K562 (cell line): ENCODE data around the gene HUS1. TPM values are rescaled to one million over a fixed set of nuclear protein-coding genes. Genes with fewer than 3 reads are reported as not detected.

Experiments
- ATAC-seq: fragments of 200-7000 bp; cut with Tn5 transposase; 3 replicates; pipeline ENCODE4 v1.9.1; 2020; ENCODE audit warnings: moderate library complexity
- BruUV-seq: library from RNA; stranded (reverse); fragments of 400-500 nt; replicated peaks from 2 replicates; lab custom pipeline; 2021; lab: Mats Ljungman, UMichigan
- CTCF ChIA-PET: fragments of 300-600 bp; formaldehyde crosslinking; extraction: SDS; loops from one replicate; lab custom pipeline; 2021; ENCODE audit warnings: low intra/inter-chr PET ratio; lab: Yijun Ruan, JAX
- POLR2A ChIA-PET: fragments of 300-600, 350-650 bp; sonication (Branson Sonifier 250); formaldehyde crosslinking; extraction: SDS; loops from one replicate; lab custom pipeline; 2021; ENCODE audit warnings: antibody characterized with exemption, inconsistent platforms; lab: Yijun Ruan, JAX
- DNase-seq, 4 experiments: peaks; one replicate each; pipeline versions ENCODE4 v3.0.0 to v3.0.0-alpha.2; 2011 to 2018; ENCODE audit warnings: low spot score in 3 of 4, mixed read lengths in 3 of 4; ENCODE audit errors: extremely low read depth in 1 of 4
- FAIRE-seq: peaks from 2 replicates; lab custom pipeline; 2011; peaks lifted over from hg19 to GRCh38; lab: Jason Lieb, UNC
- H2AFZ ChIP-seq: 2 replicates; pipeline ENCODE4 v1.6.0; 2011; ENCODE audit warnings: low read depth, low read length, control low read depth, inconsistent platforms
- H3K27ac ChIP-seq: fragments of 200-600 bp; 3 replicates; pipeline ENCODE4 v1.8.0; 2011; ENCODE audit warnings: low read depth, mild to moderate bottlenecking, control low read depth, inconsistent platforms, low read length, moderate library complexity, mixed read lengths; ENCODE audit errors: extremely low read depth
- H3K27me3 ChIP-seq, 2 experiments: fragments of 300-600 bp in 1 of 2; 2 replicates in 1 of 2; 3 replicates in 1 of 2; pipeline versions ENCODE4 v1.6.0 to v1.8.0; 2011; ENCODE audit warnings: inconsistent platforms in 2 of 2, low read length in 2 of 2, mild to moderate bottlenecking in 1 of 2, mixed read lengths in 1 of 2, moderate library complexity in 1 of 2; ENCODE audit not compliant: control insufficient read depth in 2 of 2, insufficient read depth in 2 of 2
- H3K36me3 ChIP-seq: fragments of 300-600 bp; 3 replicates; pipeline ENCODE4 v1.8.0; 2011; ENCODE audit warnings: mild to moderate bottlenecking, low read length, inconsistent platforms; ENCODE audit not compliant: control insufficient read depth, insufficient read depth
- H3K4me1 ChIP-seq, 2 experiments: fragments of 200-600 bp in 1 of 2; replicated peaks in 1 of 2; 2 replicates in 1 of 2; 3 replicates in 1 of 2; pipeline versions ENCODE4 v1.5.1 to v1.8.0; 2011; ENCODE audit warnings: inconsistent platforms in 2 of 2, low read length in 2 of 2, mild to moderate bottlenecking in 1 of 2, mixed read lengths in 1 of 2, moderate library complexity in 1 of 2; ENCODE audit not compliant: control insufficient read depth in 2 of 2, insufficient read depth in 2 of 2
- H3K4me2 ChIP-seq: 2 replicates; pipeline ENCODE4 v1.6.1; 2011; ENCODE audit warnings: low read length, control low read depth, inconsistent platforms, mixed read lengths; ENCODE audit not compliant: insufficient read depth
- H3K4me3 ChIP-seq: fragments of 200-600 bp; sonication (generic), shearing (Covaris generic); 2 replicates; pipeline ENCODE4 v1.5.1; 2016; ENCODE audit warnings: control low read depth, inconsistent platforms
- H3K79me2 ChIP-seq: fragments of 200-600 bp; 3 replicates; pipeline ENCODE4 v1.8.0; 2011; ENCODE audit warnings: low read length, inconsistent platforms; ENCODE audit not compliant: control insufficient read depth, insufficient read depth
- H3K9ac ChIP-seq, 2 experiments: 2 replicates each; pipeline versions ENCODE4 v1.6.0 to v1.6.1; 2011; ENCODE audit warnings: low read depth in 2 of 2, low read length in 2 of 2, control low read depth in 1 of 2, inconsistent platforms in 1 of 2, mild to moderate bottlenecking in 1 of 2, mixed read lengths in 1 of 2; ENCODE audit not compliant: insufficient read depth in 1 of 2
- H3K9me1 ChIP-seq: one replicate; pipeline ENCODE4 v1.6.0; 2011; ENCODE audit warnings: inconsistent platforms, mild to moderate bottlenecking, low read length, moderate library complexity; ENCODE audit not compliant: control insufficient read depth, insufficient read depth
- H3K9me3 ChIP-seq: replicated peaks from 2 replicates; pipeline ENCODE4 v1.5.1; 2011; ENCODE audit warnings: low read depth, low read length, inconsistent platforms; ENCODE audit not compliant: control insufficient read depth, insufficient read depth
- H4K20me1 ChIP-seq: replicated peaks from 2 replicates; pipeline ENCODE4 v1.6.1; 2011; ENCODE audit warnings: low read length, inconsistent platforms, mixed read lengths; ENCODE audit not compliant: control insufficient read depth, insufficient read depth
- CBX8 ChIP-seq: fragments of 200-600 bp; sonication (generic); IDR thresholded peaks from 2 replicates; pipeline ENCODE4 v1.6.1; 2012; ENCODE audit warnings: borderline replicate concordance, mixed run types, low read depth, mild to moderate bottlenecking, moderate library complexity, mixed read lengths, low read length, control low read depth, inconsistent platforms; ENCODE audit not compliant: poor library complexity, severe bottlenecking; ENCODE audit errors: extremely low read depth
- CHCHD3 ChIP-seq: fragments of 250-450 bp; sonication (Bioruptor Pico); IDR thresholded peaks from 2 replicates; pipeline ENCODE4 v2.1.2; 2022; ENCODE audit warnings: mild to moderate bottlenecking
- COPS2 ChIP-seq: fragments of 450-650 bp; conservative IDR thresholded peaks from 2 replicates; pipeline ENCODE4 v1.6.1; 2016; ENCODE audit warnings: mild to moderate bottlenecking, moderate library complexity
- CXXC5 ChIP-seq: fragments of 250-450 bp; sonication (Bioruptor Pico); IDR thresholded peaks from 2 replicates; pipeline ENCODE4 v1.8.0; 2022; ENCODE audit warnings: inconsistent platforms, mild to moderate bottlenecking, moderate library complexity
- GABPB2 ChIP-seq: fragments of 250-450 bp; sonication (Bioruptor Pico); conservative IDR thresholded peaks from 2 replicates; pipeline ENCODE4 v1.5.1; 2021; ENCODE audit warnings: mild to moderate bottlenecking
- KAT7 ChIP-seq: sonication (generic); formaldehyde crosslinking; IDR thresholded peaks from 2 replicates; pipeline ENCODE4 v1.8.0; 2022; ENCODE audit warnings: missing genetic modification reagents, mild to moderate bottlenecking, borderline replicate concordance
- NR4A1 ChIP-seq, 2 experiments: fragments of 250-450 bp in 1 of 2; fragments of 450-650 bp in 1 of 2; sonication (Bioruptor Pico) in 1 of 2; IDR thresholded peaks; 2 replicates each; pipeline versions ENCODE4 v1.4.0 to v1.6.1; 2016 to 2020; ENCODE audit warnings: mild to moderate bottlenecking in 2 of 2, missing compliant biosample characterization in 1 of 2, missing genetic modification characterization in 1 of 2, moderate library complexity in 1 of 2
- PCBP2 ChIP-seq: fragments of 200-400 bp; formaldehyde crosslinking; IDR thresholded peaks from 2 replicates; pipeline ENCODE4 v1.6.1; 2018; ENCODE audit warnings: low read length, low read depth, mild to moderate bottlenecking, moderate library complexity; ENCODE audit not compliant: poor library complexity, severe bottlenecking
- SLC30A9 ChIP-seq: fragments of 250-450 bp; sonication (Bioruptor Pico); IDR thresholded peaks from 2 replicates; pipeline ENCODE4 v1.8.0; 2022; ENCODE audit warnings: mild to moderate bottlenecking, moderate library complexity
- ZNF263 ChIP-seq: sonication (generic); formaldehyde crosslinking; IDR thresholded peaks from 2 replicates; pipeline ENCODE4 v1.8.0; 2022; ENCODE audit warnings: mild to moderate bottlenecking, missing genetic modification reagents, borderline replicate concordance
- ZNF76 ChIP-seq: fragments of 250-450 bp; sonication (Bioruptor Pico); IDR thresholded peaks from 2 replicates; pipeline ENCODE4 v1.4.0; 2020; ENCODE audit warnings: mild to moderate bottlenecking, moderate library complexity, borderline replicate concordance
- WGBS: fragments of 100-300 bp; shearing (Covaris generic); methylation state at CpG from one replicate; pipeline ENCODE4 v1.1.6; 2016; ENCODE audit warnings: low coverage, mixed read lengths; ENCODE audit not compliant: insufficient coverage; ENCODE audit errors: missing lambda C conversion rate; 5-methylcytosine and 5-hydroxymethylcytosine counted together
- in situ Hi-C: fragments of 300-500 bp; cut with MboI; formaldehyde crosslinking; loops from 4 replicates; pipeline ENCODE4 v1.15.0; 2018; ENCODE audit warnings: inconsistent platforms, mixed read lengths
- intact Hi-C: fragments of 100-400 bp; cut with micrococcal nuclease; formaldehyde crosslinking; loops from 2 replicates; pipeline ENCODE4 v1.14.2; 2022
- polyA plus RNA-seq, 8 experiments: library from polyadenylated mRNA; depleted of rRNA in 4 of 8; stranded (reverse) in 5 of 8; unstranded in 3 of 8; fragments of >200 nt; fragmentation: Nextera tagmentation in 2 of 8; fragmentation: Illumina TruSeq in 1 of 8; extraction: Ambion mirVana in 2 of 8; extraction: Trizol in 1 of 8; gene quantifications; 2 replicates each; pipeline versions ENCODE4 v1.2.1 to v1.2.3, GENCODE V29; 2011 to 2014; ENCODE audit warnings: inconsistent platforms in 1 of 8, missing spikeins in 1 of 8
- total RNA-seq, 7 experiments: library from RNA; depleted of rRNA in 6 of 7; stranded (reverse); fragments of >200 nt in 6 of 7; fragmentation: Illumina TruSeq in 2 of 7; extraction: Trizol in 2 of 7; gene quantifications; 2 replicates each; pipeline versions ENCODE4 v1.2.1 to v1.2.3, GENCODE V29; 2011 to 2021; ENCODE audit warnings: low replicate concordance in 1 of 7
- TF ChIP-seq, protein P1 (sequence below): IDR thresholded peaks from 2 replicates; pipeline ENCODE4 v1.6.1; 2014; ENCODE audit warnings: antibody characterized with exemption
- TF ChIP-seq, protein P2 (sequence below): fragments of 450-650 bp; formaldehyde crosslinking; IDR thresholded peaks from 2 replicates; pipeline ENCODE4 v1.4.0; 2020; ENCODE audit warnings: mild to moderate bottlenecking, moderate library complexity
- TF ChIP-seq, protein P3 (sequence below): fragments of 250-450 bp; sonication (Bioruptor Pico); IDR thresholded peaks from 2 replicates; pipeline ENCODE4 v1.8.0; 2021; ENCODE audit warnings: mild to moderate bottlenecking, moderate library complexity
- TF ChIP-seq, protein P4 (sequence below): fragments of 250-450 bp; sonication (Bioruptor Pico); IDR thresholded peaks from 2 replicates; pipeline ENCODE4 v1.5.0; 2021
- TF ChIP-seq, protein P5 (sequence below): fragments of 250-450 bp; sonication (Bioruptor Pico); IDR thresholded peaks from 2 replicates; pipeline ENCODE4 v1.5.0; 2021

The HUS1 gene
- total and polyA plus RNA-seq, 9 of the 15 experiments (the other 6 are each of a cell fraction or from before 2014, with no cell fraction given): 11.5 to 27.0 (median 16.5) TPM

DNA sequence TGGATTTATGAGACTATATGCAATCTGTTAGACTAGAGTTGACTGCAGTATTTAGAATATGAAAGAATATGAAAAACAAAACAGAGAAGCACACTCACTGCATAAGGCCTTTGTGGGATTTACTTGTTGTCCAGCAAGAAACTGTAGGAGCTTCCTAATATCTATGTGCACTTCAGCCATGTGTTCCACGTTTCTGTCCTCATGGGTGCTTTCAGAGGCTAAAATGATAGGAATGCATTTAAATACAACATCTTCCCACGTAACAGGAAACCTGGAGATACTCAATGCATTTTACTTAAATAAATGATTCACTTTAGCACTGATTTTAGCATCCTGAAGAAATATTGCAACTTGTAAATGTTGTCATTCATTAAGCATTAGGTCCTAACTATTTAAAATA is 11.7 kb downstream of the HUS1 start:
- H3K9ac ChIP-seq: no peak overlapping the region
- intact Hi-C loops (no loop called here), in situ Hi-C loops (no loop called here)
- CTCF ChIA-PET: interaction anchor here (1.0 kb wide), 1 partner anchor 23 kb away, joined by 3 read pairs; no protein-coding TSS in a partner anchor
- peaks cover 82% of the 10 kb centered on the region for H3K36me3 ChIP-seq
- no peak overlapping the region for H2AFZ ChIP-seq
- no peaks in the 10 kb centered on the region for H3K9me1 ChIP-seq
- no peaks in the 10 kb centered on the region for H3K27me3 ChIP-seq
- no peak overlapping the region for H3K27ac ChIP-seq
- no peaks in the 10 kb centered on the region for H3K79me2 ChIP-seq
- ATAC-seq (no peak), FAIRE-seq (no peak), DNase-seq (no peak)
- H3K4me2 ChIP-seq: no peak overlapping the region
- WGBS: 89% methylated on average over 2 of the region's 2 CpGs
- no peak overlapping the region for H3K4me3 ChIP-seq
- no peaks in the 10 kb centered on the region for H4K20me1 ChIP-seq
- no peaks in the 10 kb centered on the region for H3K9me3 ChIP-seq
- POLR2A ChIA-PET: no interaction called here
- H3K4me1 ChIP-seq: no peaks in the 10 kb centered on the region
- no TSS peak for BruUV-seq
- TF ChIP-seq PCBP2 (no peak), GABPB2 (CRISPR knock-in tag) (no peak), ZNF263 (no peak), KAT7 (no peak), NR4A1 (CRISPR knock-in tag; IDR thresholded peaks at IDR 0.05) (no peak), NR4A1 (tag; IDR thresholded peaks at IDR 0.05) (no peak), SLC30A9 (CRISPR knock-in tag) (no peak), COPS2 (no peak), CBX8 (no peak), CXXC5 (CRISPR knock-in tag) (no peak), CHCHD3 (CRISPR knock-in tag) (no peak), ZNF76 (CRISPR knock-in tag) (no peak)
- TF ChIP-seq, protein P1, sequence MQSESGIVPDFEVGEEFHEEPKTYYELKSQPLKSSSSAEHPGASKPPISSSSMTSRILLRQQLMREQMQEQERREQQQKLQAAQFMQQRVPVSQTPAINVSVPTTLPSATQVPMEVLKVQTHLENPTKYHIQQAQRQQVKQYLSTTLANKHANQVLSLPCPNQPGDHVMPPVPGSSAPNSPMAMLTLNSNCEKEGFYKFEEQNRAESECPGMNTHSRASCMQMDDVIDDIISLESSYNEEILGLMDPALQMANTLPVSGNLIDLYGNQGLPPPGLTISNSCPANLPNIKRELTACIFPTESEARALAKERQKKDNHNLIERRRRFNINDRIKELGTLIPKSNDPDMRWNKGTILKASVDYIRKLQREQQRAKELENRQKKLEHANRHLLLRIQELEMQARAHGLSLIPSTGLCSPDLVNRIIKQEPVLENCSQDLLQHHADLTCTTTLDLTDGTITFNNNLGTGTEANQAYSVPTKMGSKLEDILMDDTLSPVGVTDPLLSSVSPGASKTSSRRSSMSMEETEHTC: no peak
- TF ChIP-seq, protein P2, sequence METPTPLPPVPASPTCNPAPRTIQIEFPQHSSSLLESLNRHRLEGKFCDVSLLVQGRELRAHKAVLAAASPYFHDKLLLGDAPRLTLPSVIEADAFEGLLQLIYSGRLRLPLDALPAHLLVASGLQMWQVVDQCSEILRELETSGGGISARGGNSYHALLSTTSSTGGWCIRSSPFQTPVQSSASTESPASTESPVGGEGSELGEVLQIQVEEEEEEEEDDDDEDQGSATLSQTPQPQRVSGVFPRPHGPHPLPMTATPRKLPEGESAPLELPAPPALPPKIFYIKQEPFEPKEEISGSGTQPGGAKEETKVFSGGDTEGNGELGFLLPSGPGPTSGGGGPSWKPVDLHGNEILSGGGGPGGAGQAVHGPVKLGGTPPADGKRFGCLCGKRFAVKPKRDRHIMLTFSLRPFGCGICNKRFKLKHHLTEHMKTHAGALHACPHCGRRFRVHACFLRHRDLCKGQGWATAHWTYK (CRISPR knock-in tag): no peak
- TF ChIP-seq, protein P3, sequence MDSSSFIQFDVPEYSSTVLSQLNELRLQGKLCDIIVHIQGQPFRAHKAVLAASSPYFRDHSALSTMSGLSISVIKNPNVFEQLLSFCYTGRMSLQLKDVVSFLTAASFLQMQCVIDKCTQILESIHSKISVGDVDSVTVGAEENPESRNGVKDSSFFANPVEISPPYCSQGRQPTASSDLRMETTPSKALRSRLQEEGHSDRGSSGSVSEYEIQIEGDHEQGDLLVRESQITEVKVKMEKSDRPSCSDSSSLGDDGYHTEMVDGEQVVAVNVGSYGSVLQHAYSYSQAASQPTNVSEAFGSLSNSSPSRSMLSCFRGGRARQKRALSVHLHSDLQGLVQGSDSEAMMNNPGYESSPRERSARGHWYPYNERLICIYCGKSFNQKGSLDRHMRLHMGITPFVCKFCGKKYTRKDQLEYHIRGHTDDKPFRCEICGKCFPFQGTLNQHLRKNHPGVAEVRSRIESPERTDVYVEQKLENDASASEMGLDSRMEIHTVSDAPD: no peak
- TF ChIP-seq, protein P4, sequence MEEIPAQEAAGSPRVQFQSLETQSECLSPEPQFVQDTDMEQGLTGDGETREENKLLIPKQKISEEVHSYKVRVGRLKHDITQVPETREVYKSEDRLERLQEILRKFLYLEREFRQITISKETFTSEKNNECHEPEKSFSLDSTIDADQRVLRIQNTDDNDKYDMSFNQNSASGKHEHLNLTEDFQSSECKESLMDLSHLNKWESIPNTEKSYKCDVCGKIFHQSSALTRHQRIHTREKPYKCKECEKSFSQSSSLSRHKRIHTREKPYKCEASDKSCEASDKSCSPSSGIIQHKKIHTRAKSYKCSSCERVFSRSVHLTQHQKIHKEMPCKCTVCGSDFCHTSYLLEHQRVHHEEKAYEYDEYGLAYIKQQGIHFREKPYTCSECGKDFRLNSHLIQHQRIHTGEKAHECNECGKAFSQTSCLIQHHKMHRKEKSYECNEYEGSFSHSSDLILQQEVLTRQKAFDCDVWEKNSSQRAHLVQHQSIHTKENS (CRISPR knock-in tag): no peak
- TF ChIP-seq, protein P5, sequence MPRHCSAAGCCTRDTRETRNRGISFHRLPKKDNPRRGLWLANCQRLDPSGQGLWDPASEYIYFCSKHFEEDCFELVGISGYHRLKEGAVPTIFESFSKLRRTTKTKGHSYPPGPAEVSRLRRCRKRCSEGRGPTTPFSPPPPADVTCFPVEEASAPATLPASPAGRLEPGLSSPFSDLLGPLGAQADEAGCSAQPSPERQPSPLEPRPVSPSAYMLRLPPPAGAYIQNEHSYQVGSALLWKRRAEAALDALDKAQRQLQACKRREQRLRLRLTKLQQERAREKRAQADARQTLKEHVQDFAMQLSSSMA (CRISPR knock-in tag): no peak
